Psoas muscle (tissue), 8 donors: Measurements from ENCODE around the gene SLC52A3. TPM values are rescaled to one million over a fixed set of nuclear protein-coding genes. Genes with fewer than 3 reads are reported as not detected.

Experiments
- ATAC-seq, 4 donors: fragments of 200-7000 bp; cut with Tn5 transposase; one replicate each; pipeline ENCODE4 v1.9.1; 2020; ENCODE audit warnings: moderate library complexity in 3 of 4, mild to moderate bottlenecking in 2 of 4
- DNase-seq, 2 donors: peaks; one replicate each; pipeline ENCODE4 v3.0.0-alpha.2; 2020
- H3K27ac ChIP-seq: fragments of 200-600 bp; one replicate; pipeline ENCODE4 v1.8.0; 2022
- H3K27me3 ChIP-seq, 3 donors: fragments of 200-600 bp in 1 of 3; one replicate each; pipeline versions ENCODE4 v1.6.1 to v1.8.0; 2013 to 2022; ENCODE audit warnings: low read length in 2 of 3, mild to moderate bottlenecking in 2 of 3, moderate library complexity in 1 of 3; ENCODE audit not compliant: insufficient read depth in 3 of 3
- H3K36me3 ChIP-seq, 2 donors: fragments of 200-600 bp in 1 of 2; one replicate each; pipeline versions ENCODE4 v1.6.1 to v1.8.0; 2013 to 2022; ENCODE audit warnings: low read depth in 1 of 2, mild to moderate bottlenecking in 1 of 2, moderate library complexity in 1 of 2; ENCODE audit not compliant: insufficient read depth in 1 of 2
- H3K4me1 ChIP-seq: fragments of 200-600 bp; one replicate; pipeline ENCODE4 v1.8.0; 2022
- H3K4me3 ChIP-seq: fragments of 200-600 bp; one replicate; pipeline ENCODE4 v1.8.0; 2022; ENCODE audit warnings: mild to moderate bottlenecking
- H3K9me3 ChIP-seq: fragments of 200-600 bp; one replicate; pipeline ENCODE4 v1.8.0; 2022
- WGBS, 3 donors: extraction: QIAGEN DNeasy Blood & Tissue Kit; methylation state at CpG; one replicate each; pipeline versions ENCODE4 v1.1.6 to v1.1.7; 2013; 5-methylcytosine and 5-hydroxymethylcytosine counted together
- intact Hi-C, 2 donors: fragments of 100-400 bp; cut with DNase I; formaldehyde crosslinking; loops; one replicate each; pipeline versions ENCODE4 v1.11.0 to v1.14.2; 2022
- polyA plus RNA-seq, 3 donors: library from polyadenylated mRNA; stranded (reverse); fragments of 200-250 nt; gene quantifications; one replicate each; pipeline ENCODE4 v1.2.3, GENCODE V29; 2013
- total RNA-seq, 4 donors: library from RNA; stranded (reverse); fragmentation: NEBNext Ultra II Directional in 2 of 4; extraction: Animal tissue kit (Norgen Biotek cat#: 25700) in 2 of 4; gene quantifications; one replicate each; pipeline versions ENCODE4 v1.2.1 to v1.2.4, GENCODE V29; 2021 to 2023
- TF ChIP-seq, protein P1 (sequence below): fragments of 200-600 bp; IDR thresholded peaks from one replicate; pipeline ENCODE4 v1.8.0; 2022; ENCODE audit warnings: antibody characterized with exemption
- donor health status: healthy with polysubstance abuse.
- donor health status: DM: no; HTN: no; CAD: no; lungs with moderate emphysema.
- donor health status: Bipolar disorder and iron deficiency.
- donor health status: healthy.
- donor health status: DM: yes; HTN: yes; CAD: no.
- donor health status: DM: no; HTN: no; CAD: no.
- donor health status: DM: no; HTN: no; CAD: no.
- donor health status: DM: yes; HTN: yes; CAD: no.

Gene SLC52A3
- total and polyA plus RNA-seq, 7 donors = 0.32 to 1.1 (median 0.62) TPM

DNA sequence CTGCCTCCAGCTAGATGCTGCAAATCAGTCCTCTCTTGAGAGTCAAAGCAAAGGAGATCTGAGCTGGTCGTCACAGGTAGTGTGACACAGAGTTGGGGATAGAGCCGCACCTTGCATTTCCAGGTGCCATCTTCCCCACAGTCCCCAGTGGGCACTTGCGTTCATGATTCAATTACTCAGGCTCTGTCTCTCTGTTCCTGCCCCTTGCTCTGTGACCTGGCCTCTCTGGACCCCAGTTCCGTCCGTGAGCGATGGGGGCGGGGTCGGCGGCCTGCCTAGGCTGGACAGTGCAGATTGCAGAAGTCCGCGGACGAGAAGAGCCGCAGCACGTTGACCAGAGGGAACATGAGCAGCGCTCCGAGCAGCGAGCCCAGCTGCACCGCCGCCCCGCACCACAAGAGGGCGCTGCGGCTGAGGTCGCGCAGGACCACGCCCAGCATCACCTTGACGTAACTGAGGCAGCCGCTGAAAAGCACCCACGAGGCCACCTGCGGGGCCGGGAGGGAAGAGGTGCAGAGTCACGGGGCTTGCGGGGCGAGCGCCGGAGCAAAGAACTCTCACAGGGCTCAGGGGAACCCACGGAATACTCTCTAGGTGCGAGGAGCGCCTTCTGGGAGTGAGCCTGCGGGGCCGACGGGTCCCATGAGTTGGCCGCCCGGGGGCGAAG is 7.4 kb downstream of the SLC52A3 start:
- Histone ChIP-seq H3K9me3 (no peaks in the 10 kb centered on the region), H3K4me3 (no peak overlapping the region), H3K4me1 (no peaks in the 10 kb centered on the region), H3K27me3 (peaks cover 0 to 29% (median 0%) of the 10 kb centered on the region in 3 donors), H3K36me3 (no peaks in the 10 kb centered on the region), H3K27ac (no peak overlapping the region)
- WGBS, 3 donors = 26 to 37% (median 26%) methylated on average over 43 to 44 of the region's 44 CpGs
- TF ChIP-seq, protein P1, sequence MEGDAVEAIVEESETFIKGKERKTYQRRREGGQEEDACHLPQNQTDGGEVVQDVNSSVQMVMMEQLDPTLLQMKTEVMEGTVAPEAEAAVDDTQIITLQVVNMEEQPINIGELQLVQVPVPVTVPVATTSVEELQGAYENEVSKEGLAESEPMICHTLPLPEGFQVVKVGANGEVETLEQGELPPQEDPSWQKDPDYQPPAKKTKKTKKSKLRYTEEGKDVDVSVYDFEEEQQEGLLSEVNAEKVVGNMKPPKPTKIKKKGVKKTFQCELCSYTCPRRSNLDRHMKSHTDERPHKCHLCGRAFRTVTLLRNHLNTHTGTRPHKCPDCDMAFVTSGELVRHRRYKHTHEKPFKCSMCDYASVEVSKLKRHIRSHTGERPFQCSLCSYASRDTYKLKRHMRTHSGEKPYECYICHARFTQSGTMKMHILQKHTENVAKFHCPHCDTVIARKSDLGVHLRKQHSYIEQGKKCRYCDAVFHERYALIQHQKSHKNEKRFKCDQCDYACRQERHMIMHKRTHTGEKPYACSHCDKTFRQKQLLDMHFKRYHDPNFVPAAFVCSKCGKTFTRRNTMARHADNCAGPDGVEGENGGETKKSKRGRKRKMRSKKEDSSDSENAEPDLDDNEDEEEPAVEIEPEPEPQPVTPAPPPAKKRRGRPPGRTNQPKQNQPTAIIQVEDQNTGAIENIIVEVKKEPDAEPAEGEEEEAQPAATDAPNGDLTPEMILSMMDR = peak; percentile 45
- ATAC-seq = peak in 2 of 4 donors; percentile 53 to 72
- no peak for DNase-seq
- intact Hi-C loops = no loop called here

DNA sequence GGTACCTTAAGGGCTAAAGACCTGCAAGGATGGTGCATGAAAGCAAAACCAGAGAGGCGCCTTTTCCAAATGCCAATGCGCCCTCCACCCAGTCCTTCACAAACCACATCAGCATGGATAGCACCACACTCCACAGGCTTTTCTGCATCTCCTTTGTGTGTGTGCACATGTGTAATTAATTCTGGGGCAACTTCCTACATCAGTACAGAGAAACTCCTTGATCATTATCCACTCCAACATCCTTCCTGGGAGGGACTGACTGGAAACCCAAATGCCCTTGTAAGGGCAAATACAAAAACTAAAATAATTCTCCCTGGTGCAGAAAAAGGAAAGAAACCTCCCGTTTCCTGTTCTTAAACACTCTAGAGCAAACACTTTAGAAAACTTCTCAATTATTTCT is 10.8 kb downstream of the SLC52A3 start:
- intact Hi-C loops = no loop called here
- Histone ChIP-seq H3K27me3 (peaks cover 0 to 27% (median 0%) of the 10 kb centered on the region in 3 donors), H3K27ac (no peak overlapping the region), H3K4me3 (no peak overlapping the region), H3K4me1 (no peaks in the 10 kb centered on the region), H3K9me3 (no peaks in the 10 kb centered on the region), H3K36me3 (no peaks in the 10 kb centered on the region)
- ATAC-seq (no peak), DNase-seq (no peak)
- TF ChIP-seq, protein P1 = no peak
- 60 to 76% (median 72%) methylated on average over 3 of the region's 3 CpGs for WGBS, 3 donors

DNA sequence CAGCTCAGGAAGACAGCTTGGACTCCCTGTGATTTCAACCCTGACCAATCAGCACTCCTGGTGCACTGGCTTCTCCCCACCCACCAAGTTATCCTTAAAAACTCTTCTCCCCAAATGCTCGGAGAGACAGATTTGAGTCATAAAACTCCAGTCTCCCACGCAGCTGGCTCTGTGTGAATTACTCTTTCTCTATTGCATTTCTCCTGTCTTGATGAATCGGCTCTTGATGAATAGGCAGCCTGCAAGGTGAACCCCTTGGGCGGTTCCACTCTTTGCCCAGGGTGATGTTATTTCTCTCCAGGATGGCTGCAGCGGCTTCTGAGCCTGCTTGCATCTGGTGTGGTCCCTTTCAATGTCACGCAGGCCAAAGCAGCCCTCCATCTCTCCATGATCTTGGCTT is 12.4 kb downstream of the SLC52A3 start:
- no peak for DNase-seq
- no peak for ATAC-seq
- intact Hi-C loops = no loop called here

DNA sequence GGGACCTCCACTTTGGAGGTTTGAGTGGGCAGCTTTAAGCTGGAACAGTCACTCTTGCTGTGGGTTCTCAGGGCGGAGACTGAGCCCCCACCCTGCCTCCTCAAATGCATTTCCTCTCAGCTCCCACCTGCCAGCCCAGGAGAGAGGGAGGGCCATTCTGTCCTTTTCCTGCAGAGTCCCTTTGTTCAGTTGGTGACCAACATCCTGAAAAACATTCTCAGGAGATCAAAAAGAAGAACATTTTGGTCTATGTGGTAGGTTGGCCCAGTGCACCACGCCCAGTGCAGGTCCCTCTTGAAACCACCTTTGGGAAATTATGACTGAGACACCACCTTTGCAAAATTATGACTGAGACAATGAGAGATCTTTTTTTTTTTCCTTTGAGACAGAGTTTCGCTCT is 13.4 kb downstream of the SLC52A3 start:
- no peak for ATAC-seq
- intact Hi-C loops = no loop called here
- 79 to 87% (median 82%) methylated on average over 3 of the region's 3 CpGs for WGBS, 3 donors

More for the DNA sequence above, 12.4 kb downstream of the SLC52A3 start:
- TF ChIP-seq, protein P1 = no peak
- Histone ChIP-seq H3K9me3 (no peaks in the 10 kb centered on the region), H3K27me3 (peaks cover 0 to 22% (median 2%) of the 10 kb centered on the region in 3 donors), H3K27ac (no peak overlapping the region), H3K36me3 (no peaks in the 10 kb centered on the region), H3K4me3 (no peak overlapping the region), H3K4me1 (no peaks in the 10 kb centered on the region)
- WGBS, 3 donors = 53 to 65% (median 59%) methylated on average over 6 of the region's 6 CpGs

More for the DNA sequence above, 13.4 kb downstream of the SLC52A3 start:
- TF ChIP-seq, protein P1 = no peak
- Histone ChIP-seq H3K27me3 (peaks cover 0 to 13% (median 2%) of the 10 kb centered on the region in 3 donors), H3K27ac (no peak overlapping the region), H3K4me3 (no peak overlapping the region), H3K36me3 (no peaks in the 10 kb centered on the region), H3K9me3 (no peaks in the 10 kb centered on the region), H3K4me1 (no peaks in the 10 kb centered on the region)
- DNase-seq = no peak
